H1 (cell line): Measurements from ENCODE around the gene KCND3. TPM values are rescaled to one million over a fixed set of nuclear protein-coding genes. Genes with fewer than 3 reads are reported as not detected.

Experiments used
- CTCF ChIA-PET: fragments of 300-600 bp; sonication (Branson Sonifier 250); formaldehyde crosslinking; loops from one replicate; lab custom pipeline; 2021; ENCODE audit not compliant: partially characterized antibody; lab: Charles Lee
- POLR2A ChIA-PET: fragments of 300-600 bp; sonication (Branson Sonifier 250); formaldehyde crosslinking; loops from one replicate; lab custom pipeline; 2021; ENCODE audit warnings: inconsistent platforms; ENCODE audit not compliant: partially characterized antibody; lab: Charles Lee
- DNase-seq, 2 experiments: peaks; one replicate each; pipeline versions ENCODE4 v3.0.0 to v3.0.0-alpha.2; 2010 to 2022; ENCODE audit warnings: low spot score in 2 of 2, low read depth in 1 of 2, mixed read lengths in 1 of 2
- FAIRE-seq: peaks from 2 replicates; lab custom pipeline; 2011; peaks lifted over from hg19 to GRCh38; lab: Jason Lieb, UNC
- H2AFZ ChIP-seq: 2 replicates; pipeline ENCODE4 v1.8.1; 2012; ENCODE audit warnings: low read length, inconsistent platforms
- H2AK5ac ChIP-seq: 2 replicates; pipeline ENCODE4 v1.6.1; 2013; ENCODE audit warnings: low read depth, low read length
- H2BK120ac ChIP-seq: replicated peaks from 2 replicates; pipeline ENCODE3; 2013; ENCODE audit warnings: low read depth, low read length, inconsistent platforms
- H2BK12ac ChIP-seq: 2 replicates; pipeline ENCODE4 v1.6.1; 2013; ENCODE audit warnings: low read depth, low read length
- H2BK15ac ChIP-seq: 2 replicates; pipeline ENCODE4 v1.6.1; 2013; ENCODE audit warnings: low read length
- H2BK20ac ChIP-seq: 2 replicates; pipeline ENCODE4 v1.6.1; 2013; ENCODE audit warnings: low read length
- H2BK5ac ChIP-seq: 2 replicates; pipeline ENCODE4 v1.6.1; 2013; ENCODE audit warnings: low read depth, low read length
- H3K14ac ChIP-seq: 2 replicates; pipeline ENCODE4 v1.6.1; 2013; ENCODE audit warnings: inconsistent platforms; ENCODE audit not compliant: insufficient read length
- H3K18ac ChIP-seq: 2 replicates; pipeline ENCODE4 v1.6.1; 2013; ENCODE audit warnings: low read length; ENCODE audit errors: extremely low read depth
- H3K23ac ChIP-seq: 2 replicates; pipeline ENCODE4 v1.6.1; 2013; ENCODE audit warnings: inconsistent platforms; ENCODE audit not compliant: insufficient read length
- H3K23me2 ChIP-seq: 2 replicates; pipeline ENCODE4 v1.6.1; 2013; ENCODE audit warnings: low read depth, low read length
- H3K27ac ChIP-seq: 2 replicates; pipeline ENCODE4 v1.6.1; 2011; ENCODE audit warnings: low read depth, low read length, inconsistent platforms
- H3K27me3 ChIP-seq, 4 experiments: replicated peaks in 1 of 4; 1 replicate in 1 of 4; 2 replicates in 3 of 4; pipeline versions ENCODE4 v1.6.1 to v1.8.1; 2011 to 2013; ENCODE audit warnings: low read length in 3 of 4, mild to moderate bottlenecking in 3 of 4, inconsistent platforms in 2 of 4, mixed read lengths in 2 of 4, moderate library complexity in 1 of 4; ENCODE audit not compliant: control insufficient read depth in 3 of 4, insufficient read depth in 3 of 4; ENCODE audit errors: extremely low read depth in 1 of 4
- H3K36me3 ChIP-seq, 4 experiments: 2 replicates each; pipeline versions ENCODE4 v1.6.1 to v1.8.1; 2011 to 2013; ENCODE audit warnings: mild to moderate bottlenecking in 4 of 4, low read length in 3 of 4, moderate library complexity in 2 of 4, control low read depth in 1 of 4, inconsistent platforms in 1 of 4; ENCODE audit not compliant: insufficient read depth in 4 of 4, control insufficient read depth in 2 of 4
- H3K4ac ChIP-seq: replicated peaks from 2 replicates; pipeline ENCODE3; 2013; ENCODE audit warnings: low read length, low read depth, mixed read lengths, inconsistent platforms; ENCODE audit not compliant: insufficient read length
- H3K4me1 ChIP-seq, 4 experiments: replicated peaks in 1 of 4; 1 replicate in 1 of 4; 2 replicates in 3 of 4; pipeline versions ENCODE4 v1.6.1 to v1.8.1; 2011 to 2013; ENCODE audit warnings: low read length in 3 of 4, inconsistent platforms in 2 of 4, mixed read lengths in 1 of 4; ENCODE audit not compliant: insufficient read depth in 4 of 4, control insufficient read depth in 3 of 4
- H3K4me2 ChIP-seq, 2 experiments: 2 replicates each; pipeline versions ENCODE4 v1.6.1 to v1.8.1; 2011 to 2013; ENCODE audit warnings: low read depth in 2 of 2, low read length in 2 of 2, control low read depth in 1 of 2, inconsistent platforms in 1 of 2, mild to moderate bottlenecking in 1 of 2; ENCODE audit not compliant: insufficient read depth in 1 of 2
- H3K4me3 ChIP-seq, 4 experiments: fragments of 200-600, 300-600 bp in 1 of 4; sonication (generic), shearing (Covaris generic), sonication (Bioruptor Twin) in 1 of 4; 2 replicates each; pipeline versions ENCODE4 v1.5.1 to v1.8.1; 2011 to 2016; ENCODE audit warnings: low read length in 4 of 4, low read depth in 3 of 4, control low read depth in 2 of 4, inconsistent platforms in 2 of 4, mild to moderate bottlenecking in 2 of 4, mixed read lengths in 1 of 4, moderate library complexity in 1 of 4; ENCODE audit not compliant: insufficient read depth in 2 of 4; ENCODE audit errors: extremely low read depth in 1 of 4
- H3K56ac ChIP-seq: replicated peaks from 2 replicates; pipeline ENCODE3; 2013; ENCODE audit warnings: low read depth, mild to moderate bottlenecking, mixed read lengths, low read length, inconsistent platforms; ENCODE audit not compliant: insufficient read length
- H3K79me1 ChIP-seq: 2 replicates; pipeline ENCODE4 v1.6.1; 2013; ENCODE audit warnings: low read depth, low read length, control low read depth
- H3K79me2 ChIP-seq, 2 experiments: 2 replicates each; pipeline versions ENCODE4 v1.6.1 to v1.8.1; 2012 to 2013; ENCODE audit warnings: low read length in 2 of 2, mild to moderate bottlenecking in 2 of 2, inconsistent platforms in 1 of 2; ENCODE audit not compliant: insufficient read depth in 2 of 2, control insufficient read depth in 1 of 2
- H3K9ac ChIP-seq, 4 experiments: replicated peaks in 1 of 4; 1 replicate in 1 of 4; 2 replicates in 3 of 4; pipeline versions ENCODE4 v1.6.1 to v1.8.1; 2011 to 2013; ENCODE audit warnings: low read depth in 3 of 4, low read length in 3 of 4, control low read depth in 2 of 4, mild to moderate bottlenecking in 2 of 4, moderate library complexity in 2 of 4, inconsistent platforms in 1 of 4; ENCODE audit errors: extremely low read depth in 1 of 4
- H3K9me3 ChIP-seq, 2 experiments: 2 replicates each; pipeline versions ENCODE4 v1.6.1 to v1.8.1; 2012 to 2013; ENCODE audit warnings: mild to moderate bottlenecking in 2 of 2, moderate library complexity in 2 of 2, control low read depth in 1 of 2, inconsistent platforms in 1 of 2, low read depth in 1 of 2, low read length in 1 of 2, mixed read lengths in 1 of 2; ENCODE audit not compliant: insufficient read depth in 2 of 2
- H4K20me1 ChIP-seq, 2 experiments: replicated peaks in 1 of 2; 2 replicates each; pipeline versions ENCODE3 to v1.8.1; 2011 to 2013; ENCODE audit warnings: inconsistent platforms in 2 of 2, low read length in 2 of 2, mild to moderate bottlenecking in 1 of 2; ENCODE audit not compliant: insufficient read depth in 2 of 2, control insufficient read depth in 1 of 2
- H4K5ac ChIP-seq: 2 replicates; pipeline ENCODE4 v1.6.1; 2013; ENCODE audit warnings: low read length, low read depth, mixed read lengths, inconsistent platforms; ENCODE audit not compliant: insufficient read length
- H4K8ac ChIP-seq: 2 replicates; pipeline ENCODE4 v1.8.0; 2013; ENCODE audit warnings: mild to moderate bottlenecking, moderate library complexity, low read length, inconsistent platforms; ENCODE audit not compliant: insufficient read depth; ENCODE audit errors: extremely low read depth
- H4K91ac ChIP-seq: replicated peaks from 2 replicates; pipeline ENCODE3; 2013; ENCODE audit warnings: low read length, mixed read lengths, inconsistent platforms; ENCODE audit not compliant: insufficient read length
- BACH1 ChIP-seq: IDR thresholded peaks from 2 replicates; pipeline ENCODE4 v1.6.1; 2012; ENCODE audit warnings: low read length, improper control_type of control experiment
- BCL11A ChIP-seq, 2 experiments: IDR thresholded peaks; one replicate each; pipeline ENCODE4 v1.6.1; 2011; ENCODE audit warnings: low read depth in 2 of 2, low read length in 2 of 2, mild to moderate bottlenecking in 2 of 2
- CBX8 ChIP-seq: fragments of 300-800, 300-1000 bp; sonication (generic); IDR thresholded peaks from 2 replicates; pipeline ENCODE4 v1.7.1; 2016; ENCODE audit warnings: low read depth, low read length, borderline replicate concordance
- CREB1 ChIP-seq: IDR thresholded peaks from 2 replicates; pipeline ENCODE4 v1.6.1; 2012; ENCODE audit warnings: inconsistent platforms
- CTCF ChIP-seq, 3 experiments: IDR thresholded peaks; 1 replicate in 2 of 3; 2 replicates in 1 of 3; pipeline versions ENCODE4 v1.5.1 to v1.6.1; 2011; ENCODE audit warnings: low read length in 3 of 3, mild to moderate bottlenecking in 3 of 3, inconsistent platforms in 2 of 3, low read depth in 1 of 3, moderate library complexity in 1 of 3; ENCODE audit not compliant: insufficient read depth in 1 of 3; ENCODE audit errors: control extremely low read depth in 1 of 3
- KDM4A ChIP-seq: IDR thresholded peaks from one replicate; pipeline ENCODE4 v1.7.1; 2012; ENCODE audit warnings: low read depth, mild to moderate bottlenecking, moderate library complexity, low read length, inconsistent platforms; ENCODE audit not compliant: severe bottlenecking
- POLR2A ChIP-seq, 2 experiments: IDR thresholded peaks; 1 replicate in 1 of 2; 2 replicates in 1 of 2; pipeline ENCODE4 v1.6.1; 2011; ENCODE audit warnings: low read depth in 2 of 2, low read length in 2 of 2, mild to moderate bottlenecking in 2 of 2; ENCODE audit errors: control extremely low read depth in 1 of 2
- POLR2AphosphoS5 ChIP-seq: IDR thresholded peaks from 2 replicates; pipeline ENCODE4 v1.6.1; 2011; ENCODE audit warnings: low read depth, low read length
- SIRT6 ChIP-seq: IDR thresholded peaks from one replicate; pipeline ENCODE4 v1.7.1; 2012; ENCODE audit warnings: low read length, inconsistent platforms
- SP2 ChIP-seq: IDR thresholded peaks from 2 replicates; pipeline ENCODE4 v1.6.1; 2012; ENCODE audit warnings: mild to moderate bottlenecking, low read length, inconsistent platforms
- SP4 ChIP-seq: IDR thresholded peaks from 2 replicates; pipeline ENCODE4 v1.6.1; 2012; ENCODE audit warnings: low read length, inconsistent platforms
- WGBS, 2 experiments: shearing (Covaris generic) in 1 of 2; methylation state at CpG; one replicate each; pipeline versions ENCODE4 v1.1.6 to v1.1.7; 2013 to 2015; ENCODE audit warnings: low lambda C conversion rate in 2 of 2, mixed read lengths in 2 of 2, inconsistent platforms in 1 of 2, low coverage in 1 of 2, missing lambda C conversion rate in 1 of 2; ENCODE audit not compliant: insufficient replicate concordance in 2 of 2, insufficient coverage in 1 of 2, insufficient read length in 1 of 2; ENCODE audit errors: extremely low coverage in 1 of 2, missing lambda C conversion rate in 1 of 2; 5-methylcytosine and 5-hydroxymethylcytosine counted together
- polyA plus RNA-seq, 7 experiments: library from polyadenylated mRNA; depleted of rRNA in 3 of 7; stranded (reverse) in 5 of 7; unstranded in 2 of 7; fragments of >200 nt in 5 of 7; fragments of 200-250 nt in 2 of 7; gene quantifications; 1 replicate in 5 of 7; 2 replicates in 1 of 7; 4 replicates in 1 of 7; pipeline versions ENCODE4 v1.2.1 to v1.2.3, GENCODE V29; 2011 to 2013; ENCODE audit warnings: missing spikeins in 2 of 7, mixed read lengths in 2 of 7
- total RNA-seq: library from RNA; stranded (reverse); fragmentation: NEBNext Ultra II Directional; extraction: Animal tissue kit (Norgen Biotek cat#: 25700); gene quantifications from 2 replicates; pipeline ENCODE4 v1.2.1, GENCODE V29; 2021

The KCND3 gene
- total and polyA plus RNA-seq, 2 of the 8 experiments (the other 6 are each of a cell fraction or from before 2014, with no cell fraction given) = 0.14 to 0.48 TPM

- Histone ChIP-seq H2BK120ac (no peak overlapping the region), H4K91ac (no peak overlapping the region), H3K79me1 (no peaks in the 10 kb centered on the region), H3K18ac (no peak overlapping the region), H3K4ac (no peak overlapping the region), H3K36me3 (no peaks in the 10 kb centered on the region), H3K23ac (no peak overlapping the region), H3K79me2 (no peaks in the 10 kb centered on the region), H3K9me3 (no peaks in the 10 kb centered on the region), H2BK15ac (no peak overlapping the region), H3K4me1 (no peaks in the 10 kb centered on the region), H3K9ac (no peak overlapping the region), H2AK5ac (no peak overlapping the region), H3K14ac (no peak overlapping the region), H4K8ac (no peak overlapping the region), H3K27me3 (no peaks in the 10 kb centered on the region), H4K20me1 (no peaks in the 10 kb centered on the region), H2BK12ac (no peak overlapping the region), H3K23me2 (no peaks in the 10 kb centered on the region), H3K56ac (no peak overlapping the region), H2AFZ (no peak overlapping the region), H3K4me3 (no peak overlapping the region), H2BK5ac (no peak overlapping the region), H2BK20ac (no peak overlapping the region), H3K4me2 (no peak overlapping the region), H3K27ac (no peak overlapping the region), H4K5ac (no peak overlapping the region)
- CTCF ChIA-PET = no interaction called here
- POLR2A ChIA-PET = no interaction called here
- FAIRE-seq (no peak), DNase-seq (no peak)
- TF ChIP-seq KDM4A (no peak), CBX8 (no peak), POLR2AphosphoS5 (no peak), SP2 (no peak), POLR2A (IDR thresholded peaks at IDR 0.05; ENCODE audit: control extremely low read depth in 1 of 2, low read depth in 2 of 2, low read length in 2 of 2) (no peak), SIRT6 (no peak), CREB1 (no peak), BCL11A (IDR thresholded peaks at IDR 0.05; ENCODE audit: low read depth in 2 of 2, low read length in 2 of 2) (no peak), CTCF (IDR thresholded peaks at IDR 0.05; ENCODE audit: control extremely low read depth in 1 of 3, insufficient read depth in 1 of 3, low read depth in 1 of 3, low read length in 3 of 3) (no peak), BACH1 (no peak), SP4 (no peak)
- 100% methylated on average over 2 of the region's 2 CpGs; no CpG with 5 or more reads in 1 of the 2 experiments for WGBS, 2 experiments
Measured at GRCh38 chr1:111841746-111842145, 147.7 kb downstream of the KCND3 start.
